ENCODE measurements around the gene PRSS8. TPM values are rescaled to one million over a fixed set of nuclear protein-coding genes. Genes with fewer than 3 reads are reported as not detected.

Gene PRSS8
- total RNA-seq, 2 donors from 2014 or later, result 2.4 TPM; not detected in 1

DNA sequence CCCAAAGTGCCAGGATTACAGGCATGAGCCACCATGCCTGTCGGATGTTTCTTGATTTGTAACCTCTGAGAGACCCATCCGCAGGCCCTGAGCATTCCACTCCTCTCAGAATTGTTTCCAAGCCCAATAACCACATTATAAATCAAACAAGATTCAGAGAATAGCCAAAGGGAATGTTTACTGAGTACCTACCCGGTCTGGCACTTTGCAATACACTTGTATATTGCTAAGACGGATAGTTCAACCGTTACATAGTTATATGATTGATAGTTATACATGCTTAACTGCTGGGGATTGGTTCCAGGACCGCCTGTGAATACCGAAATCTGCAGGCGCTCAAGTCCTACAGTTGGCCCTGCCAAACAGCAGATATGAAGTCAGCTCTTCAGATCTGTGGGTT, 21.1 kb downstream of the PRSS8 start:
- DNase-seq (ENCODE audit: low spot score), result no peak
- TF ChIP-seq, protein P1, sequence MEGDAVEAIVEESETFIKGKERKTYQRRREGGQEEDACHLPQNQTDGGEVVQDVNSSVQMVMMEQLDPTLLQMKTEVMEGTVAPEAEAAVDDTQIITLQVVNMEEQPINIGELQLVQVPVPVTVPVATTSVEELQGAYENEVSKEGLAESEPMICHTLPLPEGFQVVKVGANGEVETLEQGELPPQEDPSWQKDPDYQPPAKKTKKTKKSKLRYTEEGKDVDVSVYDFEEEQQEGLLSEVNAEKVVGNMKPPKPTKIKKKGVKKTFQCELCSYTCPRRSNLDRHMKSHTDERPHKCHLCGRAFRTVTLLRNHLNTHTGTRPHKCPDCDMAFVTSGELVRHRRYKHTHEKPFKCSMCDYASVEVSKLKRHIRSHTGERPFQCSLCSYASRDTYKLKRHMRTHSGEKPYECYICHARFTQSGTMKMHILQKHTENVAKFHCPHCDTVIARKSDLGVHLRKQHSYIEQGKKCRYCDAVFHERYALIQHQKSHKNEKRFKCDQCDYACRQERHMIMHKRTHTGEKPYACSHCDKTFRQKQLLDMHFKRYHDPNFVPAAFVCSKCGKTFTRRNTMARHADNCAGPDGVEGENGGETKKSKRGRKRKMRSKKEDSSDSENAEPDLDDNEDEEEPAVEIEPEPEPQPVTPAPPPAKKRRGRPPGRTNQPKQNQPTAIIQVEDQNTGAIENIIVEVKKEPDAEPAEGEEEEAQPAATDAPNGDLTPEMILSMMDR (IDR thresholded peaks at IDR 0.05), result no peak
- no peak overlapping the region for H3K4me3 ChIP-seq
- H3K36me3 ChIP-seq, result peaks cover 35% of the 10 kb centered on the region
- peaks cover 0 to 48% of the 10 kb centered on the region in 2 donors for H3K4me1 ChIP-seq
- no peaks in the 10 kb centered on the region for H3K27me3 ChIP-seq
- no peaks in the 10 kb centered on the region for H3K9me3 ChIP-seq
- peak overlapping the region in 1 of 2 donors; percentile 70 for H3K27ac ChIP-seq

GRCh38 chr16:31113121-31114120, 22.1 kb downstream of the PRSS8 start:
- peaks cover 0 to 48% of the 10 kb centered on the region in 2 donors for H3K4me1 ChIP-seq
- TF ChIP-seq, protein P1 (IDR thresholded peaks at IDR 0.05), result no peak

DNA sequence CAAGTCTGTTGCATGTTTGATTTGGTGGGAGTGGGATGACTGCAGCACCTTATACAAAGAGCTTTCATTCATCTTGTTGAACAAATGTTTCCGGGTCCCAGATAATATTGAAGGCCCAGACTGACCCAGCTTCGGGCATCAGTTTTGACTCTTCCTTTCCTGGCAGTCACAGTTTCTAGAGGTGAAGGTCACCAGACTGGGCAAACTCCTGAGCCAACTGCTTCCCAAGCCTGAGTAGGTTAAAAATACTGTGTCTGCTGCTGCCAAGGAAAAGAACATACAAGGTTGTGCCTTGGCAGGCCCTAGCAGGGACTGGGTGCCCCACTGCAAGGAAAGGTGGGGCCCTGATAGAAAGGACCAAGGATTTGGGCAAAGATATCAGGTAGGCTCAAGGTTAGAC, 22.8 kb downstream of the PRSS8 start:
- peak overlapping the region; percentile 63 to 70 for H3K27ac ChIP-seq
- H3K27me3 ChIP-seq, result no peaks in the 10 kb centered on the region
- peaks cover 0 to 47% of the 10 kb centered on the region in 2 donors for H3K4me1 ChIP-seq
- H3K9me3 ChIP-seq, result no peaks in the 10 kb centered on the region
- no peak overlapping the region for H3K4me3 ChIP-seq
- TF ChIP-seq, protein P1 (IDR thresholded peaks at IDR 0.05), result no peak
- H3K36me3 ChIP-seq, result peaks cover 29% of the 10 kb centered on the region
- no peak for DNase-seq (ENCODE audit: low spot score)

More at GRCh38 chr16:31113121-31114120, 22.1 kb downstream of the PRSS8 start:
- Histone ChIP-seq H3K4me3 (no peak overlapping the region), H3K27ac (peak overlapping the region; percentile 63 to 70), H3K27me3 (no peaks in the 10 kb centered on the region), H3K9me3 (no peaks in the 10 kb centered on the region), H3K36me3 (peaks cover 29% of the 10 kb centered on the region)
- no peak for DNase-seq (ENCODE audit: low spot score)

DNA sequence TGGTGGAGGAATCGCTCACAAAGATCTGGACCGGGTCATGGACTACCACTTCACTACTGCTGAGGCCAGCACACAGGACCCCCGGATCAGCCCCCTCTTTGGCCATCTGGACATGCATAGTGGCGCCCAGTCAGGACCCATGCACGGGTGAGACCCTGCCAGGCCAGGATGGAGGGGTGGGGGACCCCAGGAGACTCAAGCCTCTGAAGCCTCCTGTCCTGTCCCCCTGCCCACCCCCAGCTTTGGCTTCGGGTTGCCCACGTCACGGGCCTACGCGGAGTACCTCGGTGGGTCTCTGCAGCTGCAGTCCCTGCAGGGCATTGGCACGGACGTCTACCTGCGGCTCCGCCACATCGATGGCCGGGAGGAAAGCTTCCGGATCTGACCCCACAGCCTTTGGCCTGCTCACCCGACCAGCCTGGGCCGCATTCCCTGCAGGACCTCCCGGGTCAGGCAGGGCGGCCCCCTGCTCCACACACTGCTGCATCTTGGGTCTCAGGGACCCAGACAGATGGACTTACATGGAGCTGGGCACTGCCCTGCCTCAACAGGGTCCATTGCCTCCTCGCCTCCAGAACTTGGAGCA, 23.6 kb downstream of the PRSS8 start:
- H3K27ac ChIP-seq, result peak overlapping the region; percentile 63 to 70
- TF ChIP-seq, protein P1 (IDR thresholded peaks at IDR 0.05), result no peak
- no peaks in the 10 kb centered on the region for H3K27me3 ChIP-seq
- DNase-seq (ENCODE audit: low spot score), result no peak
- peaks cover 29% of the 10 kb centered on the region for H3K36me3 ChIP-seq
- no peak overlapping the region for H3K4me3 ChIP-seq
- H3K9me3 ChIP-seq, result no peaks in the 10 kb centered on the region
- H3K4me1 ChIP-seq, result peaks cover 0 to 46% of the 10 kb centered on the region in 2 donors

DNA sequence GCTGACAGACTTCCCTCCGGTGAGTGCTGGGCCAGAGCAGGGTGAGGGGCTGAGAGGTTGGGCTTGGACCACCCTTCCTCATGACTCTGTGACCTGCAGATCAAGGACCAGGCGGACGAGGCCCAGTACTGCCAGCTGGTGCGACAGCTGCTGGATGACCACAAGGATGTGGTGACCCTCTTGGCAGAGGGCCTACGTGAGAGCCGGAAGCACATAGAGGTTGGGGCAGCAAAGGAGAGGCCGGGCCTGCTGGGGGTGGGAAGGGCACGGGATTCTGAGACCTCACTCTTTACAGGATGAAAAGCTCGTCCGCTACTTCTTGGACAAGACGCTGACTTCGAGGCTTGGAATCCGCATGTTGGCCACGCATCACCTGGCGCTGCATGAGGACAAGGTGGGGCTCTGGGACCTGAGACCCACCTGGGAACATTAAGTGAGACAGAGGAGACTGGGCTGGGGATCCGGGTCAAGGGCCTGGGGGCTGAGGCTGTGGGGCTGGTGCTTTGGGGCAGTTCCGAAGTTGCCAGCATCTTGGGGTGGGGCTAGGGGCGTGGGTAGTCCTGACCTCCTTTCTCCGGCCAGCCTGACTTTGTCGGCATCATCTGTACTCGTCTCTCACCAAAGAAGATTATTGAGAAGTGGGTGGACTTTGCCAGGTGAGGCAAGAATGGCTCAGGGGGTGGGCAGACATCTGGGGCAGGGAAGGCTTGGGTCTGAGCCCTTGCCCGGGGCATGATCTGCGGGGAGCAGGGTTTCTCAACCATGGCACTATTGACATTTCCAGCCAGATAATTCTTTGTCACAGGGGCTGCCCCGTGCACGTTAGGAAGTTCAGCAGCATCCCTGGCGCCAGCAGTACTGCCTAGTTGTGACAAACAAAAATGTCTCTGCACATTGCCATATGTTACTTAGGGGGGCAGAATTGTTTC, 25.2 kb downstream of the PRSS8 start:
- no peaks in the 10 kb centered on the region for H3K9me3 ChIP-seq
- H3K27ac ChIP-seq, result no peak overlapping the region
- peaks cover 29% of the 10 kb centered on the region for H3K36me3 ChIP-seq
- no peaks in the 10 kb centered on the region for H3K27me3 ChIP-seq
- TF ChIP-seq, protein P1 (IDR thresholded peaks at IDR 0.05), result no peak
- DNase-seq (ENCODE audit: low spot score), result no peak
- H3K4me3 ChIP-seq, result no peak overlapping the region
- H3K4me1 ChIP-seq, result peaks cover 0 to 46% of the 10 kb centered on the region in 2 donors

Data from right atrium auricular region (tissue), 2 donors.